ENCODE data around the gene PROSER3. TPM values are rescaled to one million over a fixed set of nuclear protein-coding genes. Genes with fewer than 3 reads are reported as not detected.

PROSER3 gene
- total RNA-seq, 1 experiment from 2014 or later = 1.3 TPM

GRCh38 chr19:35733180-35734125, 24.5 kb upstream of the PROSER3 start:
- in situ Hi-C loops (cut with HindIII; ENCODE audit: low pct_unique_long_range_greater_than_20kb, low sequenced_read_pairs) = no loop called here
- DNase-seq (ENCODE audit: low read depth, low spot score) = no peak

GRCh38 chr19:35734273-35734672, 23.7 kb upstream of the PROSER3 start:
- no peak for DNase-seq (ENCODE audit: low read depth, low spot score)
- in situ Hi-C loops (cut with HindIII; ENCODE audit: low pct_unique_long_range_greater_than_20kb, low sequenced_read_pairs) = no loop called here

DNA sequence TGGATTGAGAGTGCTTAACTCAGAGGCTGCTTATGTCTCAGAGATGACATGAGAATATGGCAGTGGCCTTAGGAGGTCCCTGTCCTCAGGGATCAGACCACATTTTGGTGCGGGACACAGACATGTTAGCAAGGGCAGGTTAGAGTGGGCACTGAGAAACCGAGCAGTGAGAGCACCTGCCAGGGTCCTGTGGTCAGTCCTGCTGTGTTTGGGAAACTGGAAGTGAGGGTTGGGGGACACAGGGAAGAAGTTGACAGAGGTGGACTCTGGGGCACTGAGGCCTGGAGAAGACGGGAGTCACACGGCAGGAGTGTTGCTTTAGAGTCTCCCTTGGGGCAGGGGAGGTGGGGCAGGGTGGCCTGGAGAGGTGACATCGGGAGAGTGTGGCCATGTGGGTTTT, 23.1 kb upstream of the PROSER3 start:
- no peak for DNase-seq (ENCODE audit: low read depth, low spot score)
- in situ Hi-C loops (cut with HindIII; ENCODE audit: low pct_unique_long_range_greater_than_20kb, low sequenced_read_pairs) = no loop called here

DNA sequence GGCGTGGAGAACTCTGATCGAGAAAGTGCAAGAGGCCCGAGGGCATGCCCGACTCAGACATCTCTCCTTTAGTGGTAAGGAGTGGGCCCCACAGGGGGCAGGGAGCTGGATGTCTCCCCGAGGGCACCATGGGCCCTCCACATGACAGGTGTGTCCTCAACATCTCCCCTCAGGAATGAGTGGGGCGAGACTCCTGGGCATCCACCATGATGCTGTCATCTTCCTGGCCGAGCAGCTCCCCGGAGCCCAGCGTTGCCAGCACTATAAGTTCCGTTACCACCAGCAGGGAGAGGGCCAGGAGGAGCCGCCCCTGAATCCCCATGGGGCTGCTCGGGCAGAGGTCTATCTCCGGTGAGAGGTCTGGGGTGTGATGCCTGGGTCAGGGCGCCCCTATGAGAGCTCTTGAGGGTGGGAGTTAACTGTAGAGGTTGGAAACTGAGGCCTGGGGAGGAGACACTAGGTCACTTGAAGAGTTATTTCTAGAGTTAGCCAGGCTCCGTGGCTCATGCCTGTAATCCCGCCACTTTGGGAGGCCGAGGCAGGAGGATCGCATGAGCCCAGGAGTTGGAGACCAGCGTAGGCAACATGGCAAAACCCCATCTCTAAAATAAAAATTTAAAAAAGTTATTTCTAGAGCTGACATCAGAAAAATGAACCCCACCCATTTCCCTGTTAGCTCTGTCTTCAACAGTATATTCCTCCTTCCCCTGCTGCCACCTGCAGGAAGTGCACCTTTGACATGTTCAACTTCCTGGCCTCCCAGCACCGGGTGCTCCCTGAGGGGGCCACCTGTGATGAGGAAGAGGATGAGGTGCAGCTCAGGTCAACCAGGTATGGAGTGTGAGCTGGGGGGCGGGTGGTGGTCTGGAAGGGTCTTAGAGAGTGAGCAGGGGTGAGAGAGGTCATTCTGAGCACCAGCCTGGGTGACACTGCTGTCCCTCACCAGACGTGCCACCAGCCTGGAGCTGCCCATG, 20.8 kb upstream of the PROSER3 start:
- no peak for DNase-seq (ENCODE audit: low read depth, low spot score)
- in situ Hi-C loops (cut with HindIII; ENCODE audit: low pct_unique_long_range_greater_than_20kb, low sequenced_read_pairs) = no loop called here

DNA sequence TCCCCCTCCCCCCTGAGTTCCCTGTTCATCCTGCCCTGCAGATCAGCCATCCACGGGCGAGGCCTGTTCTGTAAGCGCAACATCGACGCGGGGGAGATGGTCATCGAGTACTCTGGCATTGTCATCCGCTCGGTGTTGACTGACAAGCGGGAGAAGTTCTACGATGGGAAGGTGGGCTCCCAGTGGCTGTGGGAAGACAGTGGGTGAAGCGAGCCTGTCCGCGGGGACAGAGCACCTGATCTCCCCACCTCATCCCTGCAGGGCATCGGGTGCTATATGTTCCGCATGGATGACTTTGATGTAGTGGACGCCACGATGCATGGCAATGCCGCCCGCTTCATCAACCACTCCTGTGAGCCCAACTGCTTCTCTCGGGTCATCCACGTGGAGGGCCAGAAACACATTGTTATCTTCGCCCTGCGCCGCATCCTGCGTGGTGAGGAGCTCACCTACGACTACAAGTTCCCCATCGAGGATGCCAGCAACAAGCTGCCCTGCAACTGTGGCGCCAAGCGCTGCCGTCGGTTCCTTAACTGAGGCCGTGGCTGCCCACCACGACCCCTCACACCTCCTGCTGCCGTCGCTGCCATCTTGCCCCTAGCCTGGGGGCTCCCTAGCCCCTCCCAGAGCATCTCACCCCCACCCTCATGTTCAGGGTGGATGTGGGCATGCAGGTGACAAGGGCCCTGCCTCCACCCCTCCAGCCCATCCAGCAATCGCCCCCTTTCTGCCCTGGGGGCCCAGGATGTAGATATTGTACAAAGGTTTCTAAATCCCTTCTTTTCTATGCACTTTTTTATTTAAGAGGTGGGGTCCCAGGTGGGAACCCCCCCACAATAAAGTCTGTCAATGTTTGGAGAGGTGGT, 19.7 kb upstream of the PROSER3 start:
- in situ Hi-C loops (cut with HindIII; ENCODE audit: low pct_unique_long_range_greater_than_20kb, low sequenced_read_pairs) = no loop called here
- DNase-seq (ENCODE audit: low read depth, low spot score) = no peak

DNA sequence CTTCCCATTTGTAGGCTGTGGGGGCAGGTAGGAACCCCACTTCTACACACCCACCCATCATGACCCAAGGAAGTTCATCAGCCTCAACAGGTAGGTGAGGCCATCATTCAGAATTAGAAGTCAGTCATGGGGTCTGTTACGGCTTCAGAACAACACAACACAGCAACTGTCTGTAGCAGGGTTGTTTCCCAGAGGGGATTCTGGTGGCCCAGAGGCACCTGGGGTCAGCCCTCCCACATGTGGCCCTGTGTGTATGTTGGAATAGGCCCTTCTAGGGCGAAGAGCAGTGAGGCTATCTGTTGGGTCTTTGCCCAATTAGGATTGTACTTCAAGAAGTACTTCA, 19.1 kb upstream of the PROSER3 start:
- in situ Hi-C loops (cut with HindIII; ENCODE audit: low pct_unique_long_range_greater_than_20kb, low sequenced_read_pairs) = no loop called here
- no peak for DNase-seq (ENCODE audit: low read depth, low spot score)

DNA sequence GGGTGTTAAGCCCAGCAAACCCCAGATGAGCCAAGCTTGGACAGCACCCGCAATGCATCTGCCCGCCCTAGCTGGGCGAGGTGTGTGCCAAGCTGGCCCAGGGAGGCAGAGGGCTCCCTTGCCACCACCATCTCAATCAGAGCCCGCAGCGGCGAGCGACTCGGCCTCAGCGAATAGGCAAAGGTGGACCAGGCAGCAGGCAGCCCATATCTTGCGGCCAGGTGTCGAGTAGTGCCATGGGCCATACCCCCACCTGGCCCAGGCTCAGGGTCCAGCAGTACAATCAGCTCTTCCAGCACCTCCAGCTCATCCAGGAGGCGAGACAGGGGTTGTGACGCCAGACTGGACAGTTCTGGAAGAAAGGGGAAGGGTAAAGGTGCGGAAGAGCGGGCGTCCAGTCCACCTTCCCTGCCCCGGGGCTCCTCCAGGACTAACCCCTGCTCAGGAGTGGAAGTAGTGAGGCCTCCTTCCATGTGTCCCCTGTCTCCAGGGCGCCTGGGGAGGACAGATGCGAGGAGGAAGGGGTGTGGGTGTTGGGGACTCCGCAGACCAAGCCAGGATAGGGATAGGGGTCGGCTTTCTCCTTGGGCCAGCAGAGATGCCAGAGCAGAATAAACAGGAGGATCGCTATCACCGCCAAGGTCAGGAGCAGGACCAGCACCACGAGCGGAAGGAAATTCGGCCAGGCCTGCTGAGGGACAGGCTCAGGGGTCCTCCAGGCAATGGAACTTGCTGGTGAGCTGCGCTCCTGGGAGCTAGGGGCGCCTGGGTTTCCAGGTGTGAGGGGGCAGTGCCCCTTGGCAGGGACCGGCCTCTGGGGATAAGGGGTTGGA, 18.5 kb upstream of the PROSER3 start:
- in situ Hi-C loops (cut with HindIII; ENCODE audit: low pct_unique_long_range_greater_than_20kb, low sequenced_read_pairs) = no loop called here
- DNase-seq (ENCODE audit: low read depth, low spot score) = no peak

- in situ Hi-C loops (cut with HindIII; ENCODE audit: low pct_unique_long_range_greater_than_20kb, low sequenced_read_pairs) = no loop called here
- no peak for DNase-seq (ENCODE audit: low read depth, low spot score)
Measured at GRCh38 chr19:35740108-35740422, 17.9 kb upstream of the PROSER3 start.

DNA sequence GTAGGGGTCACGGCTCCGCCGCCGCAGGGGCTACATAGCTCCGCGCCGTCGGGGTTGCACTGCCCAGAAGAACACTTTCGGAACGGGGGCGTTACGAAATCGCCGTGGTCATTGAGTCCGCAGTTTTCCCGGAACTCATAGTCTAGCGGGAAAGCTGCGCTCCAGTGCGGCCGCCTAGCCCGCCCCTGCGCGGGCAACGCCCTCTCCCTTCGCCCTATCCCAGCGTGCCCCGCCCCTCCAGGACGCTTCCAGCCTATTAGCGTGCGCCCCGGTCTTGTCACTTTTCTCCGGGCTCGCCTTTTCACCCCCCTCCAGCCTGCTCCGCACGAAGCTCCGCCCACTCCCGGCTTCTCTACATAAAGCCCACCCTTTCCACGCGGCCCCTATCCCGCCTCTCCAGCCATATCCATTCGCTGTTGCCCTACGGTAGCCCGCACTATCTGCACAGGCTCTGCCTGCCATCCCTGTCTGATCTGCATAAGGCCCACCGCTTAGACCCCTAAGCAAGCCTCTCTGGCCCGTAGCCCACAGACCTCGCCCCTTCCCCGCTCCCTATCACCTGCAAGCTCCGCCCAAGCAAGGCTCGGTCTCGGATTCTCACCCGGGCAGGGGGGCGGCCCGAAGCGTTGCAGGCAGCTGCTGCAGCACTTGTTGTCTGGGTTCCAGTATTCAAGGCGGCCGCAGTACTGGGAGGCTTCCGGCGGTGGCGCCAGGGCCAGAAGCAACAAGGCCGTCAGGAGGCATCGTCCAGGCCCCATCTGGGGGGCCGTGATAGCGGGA, 17.4 kb upstream of the PROSER3 start:
- peak; percentile 96 for DNase-seq (ENCODE audit: low read depth, low spot score)
- in situ Hi-C loops (cut with HindIII; ENCODE audit: low pct_unique_long_range_greater_than_20kb, low sequenced_read_pairs) = no loop called here

GRCh38 chr19:35741203-35741515, 16.8 kb upstream of the PROSER3 start:
- no peak for DNase-seq (ENCODE audit: low read depth, low spot score)
- in situ Hi-C loops (cut with HindIII; ENCODE audit: low pct_unique_long_range_greater_than_20kb, low sequenced_read_pairs) = no loop called here

DNA sequence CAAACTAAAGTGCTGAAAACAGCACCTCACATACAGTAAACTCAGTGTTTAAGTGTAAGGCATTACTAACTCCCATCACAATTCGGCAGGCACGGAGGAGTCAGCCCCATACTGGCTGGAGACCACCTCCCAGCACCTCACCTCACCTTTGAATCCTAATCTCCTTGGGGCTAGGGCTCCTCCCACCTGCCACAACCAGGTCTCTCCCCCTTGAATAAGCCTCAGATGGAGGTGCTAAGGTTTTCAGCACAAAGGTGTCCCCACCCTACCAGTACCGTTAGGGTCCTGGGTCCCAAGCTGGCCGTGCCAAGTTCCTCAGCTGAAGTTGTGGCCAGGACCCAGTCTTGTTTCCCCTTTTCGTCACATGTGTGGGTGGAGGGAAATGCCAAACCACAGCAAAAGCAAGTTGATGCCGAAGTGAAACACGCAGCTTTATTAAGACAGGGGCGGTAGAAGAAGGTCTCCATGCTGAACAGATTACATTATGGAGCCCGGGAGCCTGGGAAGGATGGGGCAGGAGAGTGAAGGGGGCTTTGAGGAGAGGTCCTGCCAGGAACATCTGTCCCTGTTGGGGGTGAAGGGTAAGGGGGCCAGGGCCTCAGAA, 15.8 kb upstream of the PROSER3 start, which contains the start of gene IGFLR1:
TSS of gene IGFLR1 (minus strand) at position 332 of the 604 bp plus-strand sequence. CDS start 1,272 bp downstream, outside the sequence.
- no peak for DNase-seq (ENCODE audit: low read depth, low spot score)
- in situ Hi-C loops (cut with HindIII; ENCODE audit: low pct_unique_long_range_greater_than_20kb, low sequenced_read_pairs) = no loop called here

GRCh38 chr19:35743640-35744429, 14.1 kb upstream of the PROSER3 start:
- in situ Hi-C loops (cut with HindIII; ENCODE audit: low pct_unique_long_range_greater_than_20kb, low sequenced_read_pairs) = no loop called here
- no peak for DNase-seq (ENCODE audit: low read depth, low spot score)

GRCh38 chr19:35744430-35745327, 13.3 kb upstream of the PROSER3 start:
- in situ Hi-C loops (cut with HindIII; ENCODE audit: low pct_unique_long_range_greater_than_20kb, low sequenced_read_pairs) = no loop called here
- peak; percentile 97 for DNase-seq (ENCODE audit: low read depth, low spot score)

GRCh38 chr19:35745328-35746086, 12.5 kb upstream of the PROSER3 start, which contains the start of the genes PSENEN and U2AF1L4:
PSENEN (plus strand) TSS chr19:35745651; CDS start chr19:35745931, 280 bp downstream.
U2AF1L4 (minus strand) TSS chr19:35745418; CDS start chr19:35745391, 27 bp downstream.
- peak; percentile 98 for DNase-seq (ENCODE audit: low read depth, low spot score)
- in situ Hi-C loops (cut with HindIII; ENCODE audit: low pct_unique_long_range_greater_than_20kb, low sequenced_read_pairs) = no loop called here

Data from SK-MEL-5 (cell line).